Suppressor macrophage treated with lipopolysaccharide for 4 hours (primary cell): Measurements from ENCODE around the gene MFNG.
A peak's percentile ranks its signal among the peaks of the same experiment; 100 is the strongest.

ENCODE experiments used
- DNase-seq: peaks from one replicate; pipeline ENCODE4 v3.0.0-alpha.2; 2020

Gene MFNG

DNA sequence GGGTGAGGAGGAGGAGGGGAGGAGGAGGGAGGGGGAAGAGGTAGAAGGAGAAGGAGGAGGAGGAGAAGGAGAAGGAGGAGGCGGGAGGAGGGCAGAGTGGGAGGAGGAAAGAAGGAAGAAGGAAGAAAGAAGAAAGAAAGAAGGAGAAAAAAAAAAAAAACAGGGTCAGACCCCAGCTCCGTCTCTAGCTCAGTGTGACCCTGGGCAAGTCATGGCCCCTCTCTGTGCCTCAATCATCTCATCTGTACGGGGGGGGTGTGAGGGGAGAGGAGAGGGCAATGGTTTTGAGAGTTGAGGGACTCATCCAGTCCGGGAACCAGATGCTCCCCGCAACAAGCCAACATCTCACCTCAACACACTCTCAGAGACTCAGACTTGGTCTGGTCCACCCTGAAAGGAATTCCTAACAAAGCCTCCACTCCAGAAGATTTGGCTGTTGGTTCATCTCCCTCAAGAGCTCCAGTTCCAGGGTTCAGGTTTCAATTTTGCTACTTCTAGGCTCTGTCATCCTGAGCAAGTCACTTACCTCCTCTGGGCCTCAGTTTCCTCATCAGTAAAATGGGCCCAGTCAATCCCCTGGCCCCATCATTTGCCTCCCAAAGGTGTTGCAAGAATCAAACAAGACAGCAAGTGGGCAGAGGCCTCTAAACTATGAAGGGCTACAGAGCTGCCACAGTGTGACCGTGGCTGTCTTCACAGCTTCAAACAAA lies 25.4 kb upstream of the MFNG start:
- no peak for DNase-seq

DNA sequence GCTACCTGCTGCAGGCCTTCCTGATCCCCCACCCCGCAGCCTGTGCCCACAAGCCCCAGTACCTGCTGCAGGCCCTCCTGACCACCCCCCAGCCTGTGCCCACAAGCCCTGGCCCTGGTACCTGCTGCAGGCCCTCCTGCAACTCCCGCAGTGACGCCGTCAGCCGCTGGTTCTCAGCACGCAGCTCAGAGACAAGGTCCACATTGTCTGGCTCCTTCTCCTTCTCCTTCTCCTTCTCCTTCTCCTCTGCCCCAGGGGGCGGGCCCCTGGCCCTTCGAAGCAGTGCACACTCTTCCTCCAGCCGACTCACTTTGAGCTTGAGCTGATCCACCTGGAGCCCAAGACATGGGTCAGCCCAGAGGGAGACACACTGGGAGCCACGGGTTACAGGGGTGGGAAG lies 23.9 kb upstream of the MFNG start:
- DNase-seq = no peak

DNA sequence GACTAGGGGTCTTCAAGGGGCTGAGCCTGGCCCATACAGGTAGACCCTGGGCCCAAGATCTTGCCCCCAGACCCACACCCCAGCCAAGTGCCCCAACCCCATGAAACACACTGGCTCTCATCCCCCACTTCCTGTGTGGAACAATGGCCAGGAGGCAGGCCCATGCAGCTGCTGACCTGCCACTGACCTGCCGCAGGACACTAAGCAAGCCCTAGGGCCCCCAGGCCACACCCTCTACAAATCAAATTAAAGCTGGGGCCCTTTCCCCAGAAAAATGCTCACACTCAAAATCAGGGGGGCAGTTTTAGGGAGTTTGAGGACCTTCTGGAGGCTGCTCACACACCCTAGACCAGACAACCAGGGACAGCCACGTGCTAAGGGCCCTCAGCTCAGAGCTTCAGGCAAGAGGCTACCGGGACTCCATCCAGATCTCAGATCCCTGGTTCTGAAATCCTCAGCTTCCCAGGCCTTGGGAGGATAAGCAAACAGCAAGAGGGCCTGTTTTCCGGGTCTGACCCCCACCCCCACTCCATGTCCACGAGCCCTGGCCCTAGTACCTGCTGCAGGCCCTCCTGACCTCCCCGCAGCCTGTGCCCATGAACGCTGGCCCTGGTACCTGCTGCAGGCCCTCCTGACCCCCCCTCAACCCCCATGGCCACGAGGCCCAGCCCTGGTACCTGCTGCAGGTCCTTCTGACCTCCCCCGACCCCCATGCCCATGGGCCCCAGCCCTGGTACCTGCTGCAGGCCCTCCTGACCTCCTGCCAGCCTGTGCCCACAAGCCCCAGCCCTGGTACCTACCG lies 23.1 kb upstream of the MFNG start:
- no peak for DNase-seq

DNA sequence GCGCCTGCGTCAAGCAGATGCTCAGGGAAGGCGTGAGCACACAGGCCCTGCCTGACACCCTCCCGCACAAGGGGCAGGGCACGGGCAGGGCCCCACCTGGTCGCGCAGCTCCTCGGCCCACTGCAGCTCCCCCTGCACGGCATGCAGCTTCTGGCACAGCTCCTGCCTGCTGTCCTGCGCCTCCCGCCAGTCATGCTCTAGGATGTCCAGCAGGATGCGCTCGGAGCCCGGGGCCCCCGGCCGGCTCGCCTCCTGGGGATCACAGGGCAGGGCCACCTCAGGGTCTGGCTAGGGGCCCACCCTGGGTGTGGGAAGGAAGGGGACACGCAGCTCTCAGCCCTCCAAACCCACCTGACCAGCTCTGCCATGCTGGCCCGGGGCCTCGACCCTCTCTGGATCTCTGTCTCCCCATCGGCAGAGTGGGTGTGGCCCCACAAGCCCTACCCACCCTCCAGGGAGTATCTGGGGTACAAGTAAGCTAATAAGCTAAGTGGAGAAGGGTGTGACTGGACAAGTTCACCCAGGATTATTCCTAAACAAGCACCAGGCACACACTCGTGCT lies 22.3 kb upstream of the MFNG start:
- no peak for DNase-seq

DNA sequence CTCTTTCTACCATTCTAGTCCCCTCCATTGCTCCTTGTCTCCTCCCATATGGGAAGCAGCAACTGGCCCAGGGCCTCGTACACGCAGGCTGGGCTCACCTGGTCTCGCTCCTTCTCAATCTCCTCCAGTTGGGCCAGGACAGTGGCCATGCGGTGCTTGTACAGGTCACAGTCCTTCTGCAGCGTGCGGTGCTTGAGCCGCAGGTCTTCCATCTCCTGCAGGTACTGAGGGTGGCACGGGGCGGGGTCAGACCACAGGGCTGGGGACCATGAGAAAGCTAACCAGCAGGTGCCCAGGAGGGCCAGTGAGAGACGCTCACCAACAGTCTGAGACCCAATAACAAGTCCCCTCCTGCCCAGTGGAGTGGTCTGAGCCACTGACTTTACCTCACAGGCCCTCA lies 21.5 kb upstream of the MFNG start:
- no peak for DNase-seq

DNA sequence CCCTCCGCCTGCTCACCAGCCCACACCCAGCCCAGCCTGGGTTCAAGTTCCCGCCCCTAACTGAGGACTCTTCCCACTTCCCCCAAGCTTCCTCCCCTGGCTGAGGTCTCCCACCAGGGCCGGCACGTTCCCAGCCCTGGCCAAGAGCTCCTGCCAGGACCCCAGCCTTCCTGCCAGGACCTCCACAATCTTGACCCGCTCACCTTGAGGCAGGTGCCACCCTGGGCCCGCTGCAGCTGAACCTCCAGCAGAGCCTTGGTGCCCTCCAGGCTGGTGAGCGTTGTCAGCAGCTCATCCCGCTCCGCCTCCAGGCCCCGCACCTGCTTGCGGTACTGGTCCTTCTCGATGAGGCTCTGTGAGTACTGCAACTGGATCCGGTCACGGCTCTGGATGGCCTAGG lies 19.8 kb upstream of the MFNG start:
- DNase-seq = no peak

DNA sequence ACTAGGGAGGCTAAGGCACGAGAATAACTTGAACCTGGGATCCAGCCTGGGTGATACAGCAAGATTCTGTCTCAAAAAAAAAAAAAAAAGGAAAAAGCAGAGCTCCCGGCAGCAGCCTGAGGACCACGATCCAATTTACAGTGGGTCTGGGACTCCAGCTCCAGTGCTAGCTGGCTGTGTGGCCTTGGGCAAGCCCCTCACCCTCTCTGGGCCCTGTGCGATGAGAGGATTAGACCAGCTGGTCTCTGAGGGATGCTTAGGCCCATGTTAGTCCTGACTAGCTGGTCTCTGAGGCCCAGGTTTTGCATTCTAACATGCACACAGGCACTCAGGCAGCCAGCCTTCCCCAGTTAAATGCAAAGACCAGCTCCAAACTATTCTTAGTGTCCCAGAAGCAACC lies 19.4 kb upstream of the MFNG start:
- no peak for DNase-seq

DNA sequence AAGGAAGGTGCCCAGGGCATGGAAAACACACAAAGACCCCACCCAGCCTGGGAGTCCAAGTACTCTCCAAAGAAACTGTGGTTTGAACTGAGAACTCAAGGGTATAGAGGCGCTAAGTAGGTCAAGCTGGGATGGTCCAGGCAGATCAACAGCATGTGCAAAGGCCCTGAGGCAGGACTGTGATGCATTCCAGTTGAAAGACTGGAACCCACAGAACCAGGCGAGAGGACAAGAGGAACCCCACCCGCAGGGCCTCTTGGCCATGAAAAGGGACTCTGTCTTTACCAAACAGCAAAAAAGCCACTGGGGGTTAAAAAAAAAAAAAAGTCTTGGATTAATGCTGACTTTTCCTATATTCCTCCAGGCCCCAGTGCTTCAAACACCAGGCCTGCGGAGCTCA lies 18.8 kb upstream of the MFNG start:
- no peak for DNase-seq

DNA sequence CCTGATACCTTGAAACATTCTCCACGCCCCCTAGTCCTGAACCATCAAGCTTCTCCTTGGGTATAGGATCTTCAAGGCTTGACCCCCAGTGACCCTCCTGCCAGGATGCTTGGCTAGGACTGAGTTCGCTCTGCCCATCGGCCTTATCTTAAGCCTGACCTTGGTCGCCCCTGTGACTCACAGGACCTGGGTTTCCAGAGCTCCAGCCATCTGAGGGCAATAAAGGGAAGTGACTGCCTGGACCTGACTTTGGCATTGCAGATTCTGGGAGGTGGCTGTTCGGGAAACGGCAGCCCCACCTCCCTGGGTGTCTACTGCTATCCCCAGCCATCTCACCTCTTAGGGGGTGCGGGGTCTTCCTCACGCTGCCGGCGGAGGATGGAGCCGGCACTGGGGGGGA lies 17.7 kb upstream of the MFNG start:
- DNase-seq = peak; percentile 52

DNA sequence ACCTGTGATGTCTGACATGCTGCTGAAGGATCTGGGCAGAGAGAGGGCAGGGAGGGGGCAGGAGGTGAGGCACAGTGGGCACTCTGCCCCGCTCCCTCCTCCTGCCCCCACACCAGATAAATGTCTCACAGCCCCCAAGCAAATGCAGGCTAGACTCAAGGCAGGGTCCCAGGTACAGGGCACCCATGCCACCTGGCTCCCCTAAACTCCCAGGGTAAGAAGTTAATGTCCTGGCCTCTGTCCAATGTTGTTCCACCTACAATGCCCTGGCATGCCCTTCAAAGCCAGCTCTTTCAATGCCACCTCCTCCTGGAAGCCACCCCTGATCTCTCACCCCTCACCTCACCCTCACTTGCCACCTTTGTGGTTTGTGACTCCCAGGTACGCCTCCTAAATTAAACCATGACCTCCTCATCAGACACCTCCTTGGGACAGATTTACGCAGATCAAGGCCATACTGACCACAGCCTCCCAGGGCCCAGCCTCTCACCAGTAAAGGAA lies 17.0 kb upstream of the MFNG start:
- DNase-seq = no peak

DNA sequence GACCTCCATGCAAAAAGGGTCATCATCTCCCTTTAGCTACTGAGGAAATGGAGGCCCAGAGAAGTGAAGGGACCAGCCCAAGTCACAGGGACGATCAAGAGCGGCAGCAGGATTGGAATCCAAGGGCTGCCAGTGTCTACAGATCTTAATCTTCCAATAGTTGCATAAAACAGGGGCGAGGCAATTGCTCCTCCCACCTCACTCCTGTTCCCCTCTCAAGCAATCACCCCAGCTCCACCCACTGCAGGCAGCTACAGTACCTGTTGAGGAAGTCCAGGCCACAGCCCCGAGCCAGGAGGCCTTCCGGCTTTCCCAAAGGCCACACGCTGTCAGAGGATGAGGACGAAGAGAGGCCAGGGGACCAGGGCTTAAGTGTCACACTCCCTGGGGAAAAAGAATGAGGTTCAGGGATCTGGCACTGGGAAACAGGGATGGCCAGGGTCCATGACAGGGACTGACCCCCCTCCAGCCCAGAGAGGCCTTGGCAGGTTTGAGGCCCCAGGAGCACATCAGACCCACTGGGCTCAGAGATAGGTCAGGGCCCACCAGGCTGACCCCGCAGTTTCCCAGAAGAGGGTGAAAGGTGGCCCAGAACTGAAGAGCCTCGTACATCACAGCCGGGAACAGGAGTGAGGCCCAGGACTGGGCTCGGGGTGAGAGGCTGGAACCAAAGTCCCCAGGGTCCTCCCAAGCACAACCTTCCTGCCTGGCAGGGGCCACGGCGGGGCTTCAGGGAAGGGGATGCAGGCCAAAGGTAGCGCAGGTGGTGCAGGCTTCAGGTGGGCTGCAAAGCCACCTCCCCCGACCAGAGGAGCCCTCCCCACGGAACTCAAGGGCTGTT lies 16.4 kb upstream of the MFNG start:
- DNase-seq = no peak

DNA sequence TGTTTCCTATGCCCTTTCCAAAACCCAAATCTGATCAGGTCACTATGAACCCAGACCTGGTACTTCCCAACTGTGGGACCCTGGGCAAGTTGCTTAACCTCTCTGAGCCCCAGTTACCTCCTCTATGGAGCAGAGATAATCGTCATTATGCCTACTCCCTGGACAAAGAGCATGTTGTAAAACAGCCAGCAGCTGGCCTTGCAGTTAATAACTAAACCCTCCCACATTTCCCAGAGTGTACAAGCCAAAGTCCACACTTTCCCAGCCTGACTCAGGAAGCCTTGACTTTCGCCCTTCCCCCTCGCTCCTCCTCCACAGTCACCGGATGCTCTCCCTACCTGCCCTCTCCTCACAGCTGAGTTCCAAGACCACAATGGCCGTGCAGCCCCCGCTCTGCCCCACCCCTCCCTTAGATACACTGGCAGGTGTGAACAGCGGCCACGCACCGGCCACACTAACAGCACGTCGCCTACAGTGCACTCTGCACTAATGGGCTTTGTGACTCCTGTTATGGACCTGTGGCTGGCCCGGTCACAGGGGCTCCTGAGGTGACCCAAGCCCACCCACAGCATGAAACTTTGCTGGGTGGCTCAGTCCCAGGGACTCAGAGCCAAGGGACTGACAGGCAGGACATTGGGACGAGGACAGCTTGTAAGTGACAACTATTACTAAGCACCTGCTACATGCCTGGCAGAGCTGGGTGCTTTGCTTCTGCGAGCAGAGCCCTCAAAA lies 15.6 kb upstream of the MFNG start:
- no peak for DNase-seq

DNA sequence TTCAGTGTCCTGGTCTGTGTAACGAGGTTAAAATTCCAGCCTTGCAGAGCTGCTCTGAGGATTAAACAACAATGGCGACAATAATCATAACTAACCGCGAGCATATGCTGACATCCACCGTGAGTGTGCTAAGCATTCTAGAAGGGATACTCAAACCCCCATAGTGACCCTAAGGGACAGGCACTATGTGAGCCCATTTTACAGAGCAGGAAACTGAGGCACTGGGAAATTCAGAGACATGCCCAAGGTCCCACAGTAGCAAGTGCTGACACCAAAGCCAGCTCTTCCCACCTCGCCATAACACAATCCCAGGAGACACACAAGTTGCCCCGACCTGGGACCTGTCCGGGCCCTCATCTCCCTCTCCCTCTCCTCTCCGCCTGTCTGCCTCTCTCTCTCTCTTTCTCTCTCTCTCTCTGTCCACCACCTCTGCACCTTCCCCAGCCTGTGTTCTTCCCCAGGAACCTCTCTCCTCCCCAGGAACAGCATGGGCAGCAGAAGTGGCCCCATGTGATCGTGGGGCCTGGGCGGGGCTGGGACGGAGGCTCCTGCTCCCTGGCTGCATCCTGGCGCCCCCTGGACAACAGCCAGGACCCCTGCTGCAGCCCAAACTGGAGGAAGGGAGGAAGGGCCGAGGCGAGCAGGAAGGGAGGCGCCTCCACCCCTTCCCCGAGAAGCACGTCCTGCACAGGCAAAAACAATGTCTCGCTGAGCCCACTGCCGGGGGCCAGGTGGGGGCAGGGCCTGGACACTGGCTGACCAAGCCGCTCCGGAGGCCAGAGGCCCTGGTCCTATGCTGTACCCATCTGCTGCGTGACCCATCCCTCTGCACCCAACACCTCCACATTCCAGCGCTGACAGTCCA lies 14.8 kb upstream of the MFNG start:
- DNase-seq = no peak

DNA sequence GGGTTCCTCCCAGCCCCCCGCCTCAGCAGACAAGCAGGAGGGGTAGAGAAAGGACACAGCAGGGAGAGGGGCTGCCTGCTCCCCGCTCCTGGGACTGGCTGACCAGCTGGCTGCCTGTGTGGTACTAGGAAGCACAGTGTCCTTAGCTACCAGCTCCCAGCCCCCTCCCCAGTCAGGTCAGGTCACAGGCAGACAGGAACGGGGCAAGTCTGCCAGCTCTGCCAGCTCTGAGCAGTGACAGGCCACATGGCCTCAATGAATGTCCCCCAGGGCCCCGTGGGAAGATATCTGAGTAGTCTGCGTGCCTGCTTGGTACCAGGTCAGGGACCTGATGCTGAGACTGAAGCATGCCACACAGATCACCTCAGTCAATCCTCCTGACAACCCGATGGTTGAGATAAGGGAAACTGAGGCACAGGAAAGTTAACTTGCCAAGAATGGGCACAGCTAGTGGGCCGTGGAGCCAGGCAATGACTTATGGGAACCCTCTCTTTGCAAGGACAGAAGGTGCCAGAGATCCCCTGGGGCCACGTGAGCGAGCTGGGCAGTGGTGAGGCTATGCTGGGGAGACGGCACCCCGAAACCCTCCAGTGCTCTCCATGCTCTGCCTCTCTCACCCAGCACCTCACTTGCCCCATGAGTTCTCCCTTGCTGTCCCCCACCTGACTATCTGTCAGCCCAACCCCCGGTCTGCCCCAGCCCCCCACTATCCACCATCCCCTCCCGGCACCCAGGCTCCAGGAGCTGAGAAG lies 13.8 kb upstream of the MFNG start:
- no peak for DNase-seq

DNA sequence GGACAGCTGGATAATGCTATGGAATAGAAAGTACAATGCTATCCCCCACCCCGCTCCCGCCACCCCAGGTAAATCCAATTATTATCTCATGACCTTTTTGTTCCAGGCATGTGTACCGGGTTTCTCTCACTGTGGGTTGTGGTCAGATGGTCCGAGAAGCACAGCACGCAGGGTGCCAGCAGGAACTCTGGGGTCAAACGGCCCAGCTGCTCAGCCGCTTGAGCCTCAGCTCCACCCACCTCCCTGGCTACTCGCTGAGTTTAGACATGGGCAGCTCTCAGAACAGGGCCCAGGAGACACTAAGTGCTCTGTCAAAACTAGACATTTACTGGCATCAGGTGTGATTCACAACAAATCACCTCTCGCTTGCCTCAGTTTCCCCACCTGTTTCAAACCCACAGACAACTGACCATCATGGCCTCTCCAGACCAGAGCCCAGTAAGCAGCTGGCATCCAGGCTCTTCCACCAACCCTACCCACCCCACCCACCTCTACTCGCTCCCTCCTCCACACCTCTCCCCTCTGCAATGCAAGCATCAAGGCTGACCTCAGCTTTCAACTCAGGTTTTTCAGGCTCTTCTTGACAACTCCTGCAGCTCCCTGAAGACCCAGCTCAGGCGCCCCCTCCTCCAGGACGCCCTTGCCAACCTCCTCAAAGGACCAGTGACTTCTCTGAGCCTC lies 13.0 kb upstream of the MFNG start:
- no peak for DNase-seq

DNA sequence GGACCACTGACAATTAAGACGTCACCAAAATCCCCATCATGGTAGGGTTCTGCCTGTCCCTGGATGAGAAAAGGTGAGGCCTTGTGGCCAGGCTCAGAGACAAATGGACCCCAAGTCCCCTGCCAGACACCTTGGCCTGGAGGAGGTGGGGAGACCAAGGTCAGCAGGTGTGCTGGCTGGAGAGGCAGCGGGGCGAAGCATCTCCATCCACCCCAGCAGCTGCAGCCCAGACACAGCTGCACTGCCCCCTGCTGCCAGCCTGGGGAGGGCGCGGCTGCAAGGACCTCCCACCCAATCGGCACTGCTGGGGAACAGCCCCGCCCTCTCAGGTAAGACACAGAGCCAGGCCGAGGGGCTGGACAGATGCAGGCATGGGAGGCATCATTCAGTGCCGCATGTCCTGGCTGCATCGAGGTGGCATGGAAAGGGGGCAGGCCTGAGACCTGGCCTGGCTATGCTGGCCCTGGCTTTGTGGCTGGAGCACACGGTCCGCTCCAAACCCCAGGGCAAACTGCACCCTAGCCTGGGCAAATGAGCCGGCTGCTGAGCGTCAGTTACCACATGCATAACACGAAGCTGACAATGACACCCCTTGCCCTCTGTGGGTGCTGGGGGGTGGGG lies 12.2 kb upstream of the MFNG start:
- DNase-seq = peak; percentile 51

DNA sequence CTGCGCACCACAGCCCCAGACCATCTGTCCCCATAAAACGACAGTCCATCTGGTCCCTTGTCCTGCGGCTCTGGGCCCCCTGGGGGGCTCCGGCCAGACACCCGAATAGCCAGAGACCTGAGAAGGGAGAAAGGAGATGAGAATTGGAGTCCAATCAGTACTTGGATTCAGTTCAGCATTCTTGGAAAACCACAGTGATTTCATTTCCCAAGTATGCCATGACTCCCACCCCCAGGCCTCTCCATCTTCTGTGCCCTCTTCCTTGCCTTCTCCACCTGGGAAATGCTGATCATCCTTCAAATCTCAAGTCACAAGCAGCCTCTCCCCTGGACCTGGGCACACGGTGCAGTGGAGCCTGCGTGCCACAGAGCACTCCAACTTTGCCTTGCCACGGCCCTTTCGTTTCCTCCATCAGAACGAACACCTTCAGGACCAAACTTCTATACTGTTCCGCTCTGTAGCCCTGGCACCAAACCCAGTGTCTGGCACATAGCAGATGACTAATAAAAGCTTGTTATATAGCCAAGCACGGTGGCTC lies 10.9 kb upstream of the MFNG start:
- no peak for DNase-seq

DNA sequence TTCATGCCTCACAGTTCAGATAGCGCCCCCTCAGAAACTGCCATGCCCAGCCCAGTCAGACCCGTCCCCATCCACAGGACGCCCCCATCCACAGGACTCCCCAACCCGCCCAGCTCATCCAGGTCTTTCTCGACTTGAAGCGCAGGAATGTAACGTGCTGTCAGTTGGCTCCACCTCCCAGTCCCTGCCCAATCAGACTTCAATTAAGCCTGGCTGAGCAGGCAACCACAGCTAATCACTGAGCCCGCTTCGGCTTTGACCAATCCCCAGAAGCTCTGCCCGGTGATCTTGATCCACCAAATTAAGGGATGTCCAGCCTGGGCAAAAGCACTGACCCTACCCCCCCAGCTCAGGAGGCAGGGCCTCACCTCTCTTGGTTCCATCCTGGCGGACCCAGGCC lies 10.5 kb upstream of the MFNG start:
- no peak for DNase-seq

DNA sequence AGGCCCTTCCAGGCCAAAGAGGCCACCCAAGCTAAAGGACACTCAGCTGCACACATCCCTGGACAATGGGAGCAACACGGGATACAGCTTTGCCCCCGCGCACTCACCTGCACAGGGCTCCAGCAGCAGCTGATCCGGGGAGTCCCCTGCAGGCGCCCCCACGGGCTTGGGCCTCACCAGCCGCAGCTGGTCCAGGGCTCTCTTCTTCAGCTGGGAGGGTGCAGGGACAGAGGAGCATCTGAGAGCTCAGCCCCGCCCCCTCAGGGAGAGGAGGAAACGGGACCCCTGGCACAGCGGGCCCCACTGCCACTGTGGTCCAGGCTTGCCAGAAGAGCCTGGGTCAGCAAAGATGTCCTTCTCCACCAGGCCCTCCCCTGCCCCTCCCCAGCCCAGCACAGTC lies 7.8 kb upstream of the MFNG start:
- no peak for DNase-seq
